ENCODE measurements around the gene DOCK10. TPM values are rescaled to one million over a fixed set of nuclear protein-coding genes. Genes with fewer than 3 reads are reported as not detected.
"Not testable (repeated sequence)": the region's sequence is repeated elsewhere in the genome, so short reads cannot be mapped to it uniquely, and the experiment has no call there.

DOCK10 gene
- total RNA-seq, 1 donor from 2014 or later, result 1.1 TPM

- no peak for FAIRE-seq
- no peaks in the 10 kb centered on the region for H3K36me3 ChIP-seq (ENCODE audit: control insufficient read depth, insufficient read depth, low read length)
- no peaks in the 10 kb centered on the region for H3K27me3 ChIP-seq (ENCODE audit: control insufficient read depth, insufficient read depth, low read length)
- no peak for DNase-seq (ENCODE audit: low read depth)
- no peak overlapping the region for H3K4me3 ChIP-seq (ENCODE audit: low read depth, low read length)
- TF ChIP-seq CTCF (IDR thresholded peaks at IDR 0.05; ENCODE audit: insufficient read depth, low read length, severe bottlenecking), result no peak
These were observed 120.0 kb downstream of the DOCK10 start for GRCh38 chr2:224922142-224922727.

- no peak for TF ChIP-seq CTCF (IDR thresholded peaks at IDR 0.05; ENCODE audit: insufficient read depth, low read length, severe bottlenecking)
- FAIRE-seq (no peak), DNase-seq (ENCODE audit: low read depth) (no peak)
- H3K4me3 ChIP-seq (ENCODE audit: low read depth, low read length), result no peak overlapping the region
- H3K27me3 ChIP-seq (ENCODE audit: control insufficient read depth, insufficient read depth, low read length), result no peaks in the 10 kb centered on the region
- no peaks in the 10 kb centered on the region for H3K36me3 ChIP-seq (ENCODE audit: control insufficient read depth, insufficient read depth, low read length)
These were observed 122.7 kb downstream of the DOCK10 start for GRCh38 chr2:224919472-224920110.

GRCh38 chr2:224918626-224919471, 123.4 kb downstream of the DOCK10 start:
- FAIRE-seq (peak; percentile 98), DNase-seq (ENCODE audit: low read depth) (no peak)
- no peak for TF ChIP-seq CTCF (IDR thresholded peaks at IDR 0.05; ENCODE audit: insufficient read depth, low read length, severe bottlenecking)
- Histone ChIP-seq H3K4me3 (ENCODE audit: low read depth, low read length) (no peak overlapping the region), H3K27me3 (ENCODE audit: control insufficient read depth, insufficient read depth, low read length) (no peaks in the 10 kb centered on the region), H3K36me3 (ENCODE audit: control insufficient read depth, insufficient read depth, low read length) (no peaks in the 10 kb centered on the region)

GRCh38 chr2:224917246-224917645, 125.0 kb downstream of the DOCK10 start:
- FAIRE-seq; H3K4me3 ChIP-seq (ENCODE audit: low read depth, low read length); DNase-seq (ENCODE audit: low read depth); H3K36me3 ChIP-seq (ENCODE audit: control insufficient read depth, insufficient read depth, low read length); H3K27me3 ChIP-seq (ENCODE audit: control insufficient read depth, insufficient read depth, low read length): not testable (repeated sequence)

DNA sequence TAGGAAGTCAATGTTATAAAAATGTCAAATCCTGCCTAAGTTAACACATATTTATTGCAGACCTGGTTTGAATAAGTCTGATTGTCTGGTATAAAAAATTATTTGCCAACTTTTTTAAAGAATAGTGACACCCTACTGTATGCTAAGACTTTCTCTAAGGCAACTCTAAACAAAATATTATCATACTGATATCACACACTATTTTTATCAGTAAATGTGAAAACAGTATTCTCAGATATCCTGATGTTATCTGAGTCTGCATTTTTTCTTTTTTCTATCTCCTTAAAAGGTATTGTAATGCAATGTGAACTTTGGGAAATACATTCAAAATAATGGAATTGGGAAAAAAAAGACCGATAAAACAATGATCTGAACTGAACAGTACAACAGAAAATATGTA, 127.1 kb downstream of the DOCK10 start:
- H3K36me3 ChIP-seq (ENCODE audit: control insufficient read depth, insufficient read depth, low read length), result no peaks in the 10 kb centered on the region
- no peak for TF ChIP-seq CTCF (IDR thresholded peaks at IDR 0.05; ENCODE audit: insufficient read depth, low read length, severe bottlenecking)
- FAIRE-seq, result no peak
- H3K4me3 ChIP-seq (ENCODE audit: low read depth, low read length), result no peak overlapping the region
- no peak for DNase-seq (ENCODE audit: low read depth)
- no peaks in the 10 kb centered on the region for H3K27me3 ChIP-seq (ENCODE audit: control insufficient read depth, insufficient read depth, low read length)

- DNase-seq (ENCODE audit: low read depth) (no peak), FAIRE-seq (no peak)
- Histone ChIP-seq H3K27me3 (ENCODE audit: control insufficient read depth, insufficient read depth, low read length) (no peaks in the 10 kb centered on the region), H3K36me3 (ENCODE audit: control insufficient read depth, insufficient read depth, low read length) (no peaks in the 10 kb centered on the region), H3K4me3 (ENCODE audit: low read depth, low read length) (no peak overlapping the region)
- TF ChIP-seq CTCF (IDR thresholded peaks at IDR 0.05; ENCODE audit: insufficient read depth, low read length, severe bottlenecking), result no peak
These were observed 131.7 kb downstream of the DOCK10 start for GRCh38 chr2:224910574-224910925.

Data from bronchial epithelial cell (primary cell).